Mucosa of gallbladder (tissue), 1 donor: ENCODE measurements around the gene UCK1. TPM values are rescaled to one million over a fixed set of nuclear protein-coding genes. Genes with fewer than 3 reads are reported as not detected.

Experiments
- DNase-seq: peaks from one replicate; pipeline ENCODE4 v3.0.0-alpha.2; 2020; ENCODE audit warnings: low spot score
- total RNA-seq: library from RNA; stranded (reverse); gene quantifications from one replicate; pipeline ENCODE4 v1.2.1, GENCODE V29; 2021
- donor health status: DM: no; HTN: no; CAD: no.

The UCK1 gene
- total RNA-seq, 1 donor from 2014 or later = 38.3 TPM

DNA sequence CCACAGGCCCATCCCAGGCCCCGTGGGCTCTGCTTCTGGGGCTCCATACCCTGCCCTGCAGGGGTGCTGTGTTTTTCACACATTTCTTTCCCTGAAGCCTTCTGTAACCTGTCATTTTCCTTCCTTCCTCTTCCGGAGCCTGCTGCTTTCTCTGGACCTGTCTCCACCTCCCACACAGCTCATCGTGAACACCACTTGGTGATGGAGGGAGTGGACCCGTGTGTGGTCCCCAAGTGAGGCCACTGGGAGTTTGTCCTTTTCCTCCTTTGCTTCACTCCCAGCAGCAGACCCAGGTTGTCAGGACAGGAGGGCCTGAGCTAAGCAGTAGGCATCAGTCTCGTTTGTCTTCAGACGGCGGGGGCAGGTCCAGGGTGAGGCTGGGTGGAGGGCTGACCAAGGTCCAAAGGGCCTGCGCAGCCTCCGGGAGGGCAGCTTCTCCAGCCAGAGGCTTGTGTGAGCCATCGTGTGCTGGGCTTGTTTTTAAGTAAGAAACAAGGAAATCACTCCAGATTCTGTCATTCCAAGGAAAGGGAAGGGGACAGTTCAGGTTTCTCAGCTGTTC lies 34.1 kb downstream of the UCK1 start:
- no peak for DNase-seq

- no peak for DNase-seq
Measured at GRCh38 chr9:131495785-131496184, 35.3 kb downstream of the UCK1 start.

GRCh38 chr9:131494296-131494870 lies 36.7 kb downstream of the UCK1 start:
- no peak for DNase-seq

GRCh38 chr9:131492070-131492469 lies 39.0 kb downstream of the UCK1 start:
- no peak for DNase-seq

DNA sequence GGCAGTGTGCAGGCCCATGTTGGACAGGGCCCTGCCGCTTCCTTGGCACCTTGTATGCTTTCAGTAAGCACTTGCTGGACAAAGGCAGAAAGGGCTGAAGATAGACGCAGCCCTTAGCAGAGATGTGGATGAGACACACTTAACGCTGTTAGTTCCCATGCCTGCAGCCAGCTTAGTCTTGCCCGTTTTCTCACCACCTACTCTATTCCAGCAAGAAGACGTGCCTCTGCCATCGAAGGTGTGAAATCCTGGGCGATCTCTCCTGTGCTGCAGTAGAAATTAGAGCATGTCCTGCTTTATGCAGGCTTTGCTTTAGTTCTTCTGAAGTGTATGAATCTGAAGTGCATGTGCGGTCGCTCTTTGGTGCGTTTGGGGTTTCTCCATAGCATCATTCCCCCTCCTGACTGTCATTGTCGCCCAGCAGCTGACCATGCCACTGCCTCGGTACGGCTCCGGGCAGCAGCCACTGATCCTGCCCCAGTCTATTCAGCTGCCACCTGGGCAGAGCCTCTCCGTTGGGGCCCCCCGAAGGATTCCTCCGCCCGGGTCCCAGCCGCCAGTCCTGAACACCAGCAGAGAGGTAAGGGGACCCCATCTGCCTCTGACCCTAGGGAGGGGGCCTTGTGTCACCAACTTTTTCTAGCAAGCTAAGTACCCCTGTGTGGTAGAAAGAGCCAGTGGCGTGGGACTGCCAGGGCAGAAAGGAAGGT lies 39.9 kb downstream of the UCK1 start:
- no peak for DNase-seq

DNA sequence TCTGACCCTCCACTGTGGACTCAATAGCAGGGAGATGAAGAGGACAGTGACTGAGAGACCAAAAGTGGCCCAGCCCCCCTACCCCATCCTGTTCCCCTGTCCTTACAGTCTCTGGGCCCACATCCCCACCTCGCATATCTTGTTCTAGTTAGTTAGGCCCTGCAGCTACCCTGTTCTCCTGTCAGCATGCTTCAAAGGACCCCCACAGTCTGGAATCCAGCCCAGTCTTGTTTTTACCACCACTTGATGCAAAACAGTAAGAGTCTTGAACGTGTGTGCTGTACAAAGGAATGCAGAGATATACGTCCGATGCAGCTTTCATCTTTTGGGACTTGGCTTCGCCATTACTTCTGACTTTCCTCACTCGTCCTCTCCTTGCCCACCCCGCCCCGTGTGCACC lies 40.5 kb downstream of the UCK1 start:
- DNase-seq = no peak

DNA sequence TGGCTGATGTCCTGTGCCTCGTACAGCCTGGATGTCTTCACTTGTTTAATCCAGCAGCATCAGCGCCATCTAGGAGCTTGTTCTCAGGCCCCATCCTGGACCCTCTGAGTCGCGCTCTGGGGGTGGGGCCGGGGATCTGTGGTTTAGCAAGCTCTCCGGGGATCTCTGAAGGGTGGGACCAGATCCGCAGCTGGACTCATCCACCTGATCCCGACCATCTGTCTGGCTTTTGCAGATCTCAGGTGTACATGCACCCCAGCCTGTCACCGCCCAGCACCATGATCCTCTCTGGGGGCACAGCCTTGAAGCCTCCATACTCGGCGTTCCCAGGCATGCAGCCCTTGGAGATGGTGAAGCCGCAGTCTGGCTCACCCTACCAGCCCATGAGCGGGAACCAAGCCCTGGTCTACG lies 43.4 kb downstream of the UCK1 start:
- DNase-seq = no peak

DNA sequence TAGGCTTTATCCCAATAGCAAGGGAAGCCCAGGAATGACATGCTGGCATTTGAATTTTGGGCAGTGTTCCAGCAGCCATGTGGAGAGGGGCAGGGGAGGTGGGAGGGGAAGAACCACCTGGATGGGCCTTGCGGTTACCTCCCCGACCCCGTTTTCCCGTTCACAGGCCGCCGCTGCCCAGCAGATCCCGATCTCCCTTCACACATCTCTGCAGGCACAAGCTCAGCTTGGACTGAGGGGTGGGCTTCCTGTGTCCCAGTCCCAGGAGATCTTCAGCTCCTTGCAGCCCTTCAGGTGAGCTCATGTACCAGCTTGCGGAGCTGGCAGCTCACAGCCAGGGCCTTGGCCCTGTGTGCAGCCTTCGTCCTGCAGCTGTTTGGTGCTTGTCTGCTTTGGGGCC lies 44.1 kb downstream of the UCK1 start:
- no peak for DNase-seq

- no peak for DNase-seq
Measured at GRCh38 chr9:131485728-131486422, 45.2 kb downstream of the UCK1 start.

- no peak for DNase-seq
Measured at GRCh38 chr9:131485206-131485605, 45.9 kb downstream of the UCK1 start.

DNA sequence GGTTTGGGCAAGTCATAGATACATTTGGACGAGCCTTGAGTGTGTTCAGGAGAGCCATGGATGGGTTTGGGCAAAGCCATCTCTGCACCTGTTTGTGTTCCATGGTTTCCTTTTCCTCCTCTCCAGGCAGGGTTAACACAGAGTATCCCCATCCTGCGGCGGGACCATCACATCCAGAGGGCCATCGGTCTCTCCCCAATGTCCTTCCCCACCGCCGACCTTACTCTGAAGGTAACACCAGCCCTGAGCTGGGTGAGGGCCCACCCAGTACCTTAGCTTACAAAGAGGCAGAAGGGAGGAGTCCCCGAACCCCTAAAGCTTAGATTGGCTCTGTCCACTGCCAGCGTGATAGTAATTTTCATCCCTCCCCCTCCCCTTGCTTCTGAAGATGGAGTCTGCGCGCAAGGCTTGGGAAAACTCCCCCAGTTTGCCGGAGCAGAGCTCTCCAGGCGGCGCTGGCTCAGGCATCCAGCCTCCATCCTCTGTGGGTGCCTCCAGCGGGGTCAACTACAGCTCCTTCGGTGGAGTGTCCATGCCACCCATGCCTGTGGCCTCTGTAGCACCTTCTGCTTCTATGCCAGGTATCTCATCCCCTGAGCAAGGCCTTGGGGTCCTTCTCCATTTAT lies 46.4 kb downstream of the UCK1 start:
- no peak for DNase-seq

- DNase-seq = no peak
Measured at GRCh38 chr9:131484051-131484445, 47.0 kb downstream of the UCK1 start.

DNA sequence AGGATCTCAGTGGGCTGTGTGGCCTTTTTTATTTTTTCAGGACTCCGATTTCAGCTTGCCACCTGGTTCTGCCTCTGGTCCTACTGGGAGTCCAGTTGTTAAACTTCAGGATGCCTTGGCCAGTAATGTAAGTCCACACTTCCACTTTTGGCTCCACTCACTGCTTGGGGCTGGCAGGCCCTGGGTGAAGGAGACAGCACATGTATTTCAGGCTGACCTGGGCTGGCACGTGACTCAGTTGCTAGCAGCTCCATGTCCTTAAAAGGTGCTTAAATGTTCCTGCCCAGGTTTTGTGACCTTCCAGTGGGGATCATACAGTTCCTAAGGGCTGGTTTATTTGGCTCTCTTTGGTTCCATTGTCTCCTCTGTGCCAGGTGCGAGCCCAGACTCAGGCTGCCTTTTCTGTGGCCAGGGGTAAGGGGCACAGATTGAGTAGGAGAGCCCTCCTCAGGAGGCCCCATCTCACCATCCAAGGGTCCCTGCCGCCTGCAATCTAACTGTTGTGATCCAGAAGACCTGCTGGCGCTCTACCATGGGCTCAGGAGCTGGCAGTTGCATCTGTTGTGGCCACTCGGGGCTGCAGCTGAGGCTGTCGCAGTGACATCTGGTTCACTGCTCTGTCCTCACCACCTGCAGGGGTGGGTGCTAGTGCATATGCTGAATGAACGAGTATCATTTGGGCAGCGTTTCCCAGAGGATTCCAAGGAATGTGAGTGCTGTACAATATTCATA lies 47.6 kb downstream of the UCK1 start:
- no peak for DNase-seq

DNA sequence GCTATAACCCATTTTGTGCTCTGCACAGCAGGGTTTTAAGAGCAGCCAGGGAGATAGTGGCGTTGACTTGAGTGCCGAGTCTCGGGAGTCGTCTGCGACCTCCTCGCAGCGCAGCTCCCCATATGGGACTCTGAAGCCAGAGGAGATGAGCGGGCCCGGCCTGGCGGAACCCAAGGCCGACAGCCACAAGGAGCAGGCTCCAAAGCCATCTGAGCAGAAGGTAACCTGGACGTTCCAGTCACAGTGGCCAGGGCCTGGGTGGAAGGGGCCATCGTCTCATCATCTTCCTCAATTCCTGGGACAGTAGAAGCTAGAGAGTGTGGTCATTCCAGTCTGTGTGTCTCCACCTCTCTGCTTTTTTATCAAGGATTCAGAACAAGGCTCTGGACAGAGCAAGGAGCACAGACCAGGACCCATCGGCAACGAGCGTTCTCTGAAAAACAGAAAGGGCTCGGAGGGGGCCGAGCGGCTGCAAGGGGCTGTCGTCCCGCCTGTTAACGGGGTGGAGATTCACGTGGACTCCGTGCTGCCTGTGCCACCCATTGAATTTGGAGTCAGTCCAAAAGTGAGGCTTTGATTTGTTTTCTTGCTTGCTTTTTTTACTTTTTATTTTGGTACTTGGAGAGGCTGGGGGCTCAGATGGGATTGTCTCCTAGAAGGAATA lies 48.6 kb downstream of the UCK1 start:
- DNase-seq = no peak

- no peak for DNase-seq
Measured at GRCh38 chr9:131481441-131482342, 49.4 kb downstream of the UCK1 start.

- no peak for DNase-seq
Measured at GRCh38 chr9:131480258-131480657, 50.8 kb downstream of the UCK1 start.

GRCh38 chr9:131478911-131479310 lies 52.2 kb downstream of the UCK1 start:
- no peak for DNase-seq

GRCh38 chr9:131478421-131478868 lies 52.6 kb downstream of the UCK1 start:
- no peak for DNase-seq

- DNase-seq = no peak
Measured at GRCh38 chr9:131477816-131478419, 53.1 kb downstream of the UCK1 start.

- DNase-seq = no peak
Measured at GRCh38 chr9:131477367-131477766, 53.7 kb downstream of the UCK1 start.
